GM12878 (cell line): ENCODE results near the gene CD300A. TPM values are rescaled to one million over a fixed set of nuclear protein-coding genes. Genes with fewer than 3 reads are reported as not detected.

Source experiments
- ATAC-seq: fragments of 200-7000 bp; cut with Tn5 transposase; 3 replicates; pipeline ENCODE4 v1.9.1; 2020; ENCODE audit warnings: mild to moderate bottlenecking, moderate library complexity
- BruUV-seq: library from RNA; stranded (reverse); fragments of 400-500 nt; replicated peaks from 2 replicates; lab custom pipeline; 2021; lab: Mats Ljungman, UMichigan
- CTCF ChIA-PET: fragments of 300-600 bp; sonication (Branson Sonifier 250); formaldehyde crosslinking; extraction: SDS; loops from one replicate; lab custom pipeline; 2021; ENCODE audit warnings: inconsistent platforms; lab: Yijun Ruan, JAX
- POLR2A ChIA-PET: fragments of 350-600 bp; formaldehyde crosslinking; extraction: SDS; loops from one replicate; lab custom pipeline; 2021; ENCODE audit warnings: inconsistent platforms; lab: Charles Lee
- RAD21 ChIA-PET: fragments of 300-600 bp; sonication (Branson Sonifier 250); formaldehyde crosslinking; loops from one replicate; lab custom pipeline; 2023; ENCODE audit warnings: antibody characterized with exemption; ENCODE audit not compliant: unreplicated experiment; lab: Charles Lee
- SMC1A ChIA-PET: fragments of 300-600 bp; sonication (Branson Sonifier 250); formaldehyde crosslinking; loops from one replicate; lab custom pipeline; 2023; ENCODE audit not compliant: unreplicated experiment, uncharacterized antibody; lab: Charles Lee
- DNase-seq: peaks from one replicate; pipeline ENCODE4 v3.0.0-alpha.2; 2011; ENCODE audit warnings: low read depth, low spot score
- FAIRE-seq: peaks from 3 replicates; lab custom pipeline; 2011; peaks lifted over from hg19 to GRCh38; lab: Jason Lieb, UNC
- H2AFZ ChIP-seq: 2 replicates; pipeline ENCODE4 v1.6.0; 2011; ENCODE audit warnings: low read depth, low read length, control low read depth; ENCODE audit not compliant: control insufficient read depth
- H3K27ac ChIP-seq: 2 replicates; pipeline ENCODE4 v1.5.1; 2011; ENCODE audit warnings: control low read depth; ENCODE audit not compliant: control insufficient read depth, insufficient read depth
- H3K27me3 ChIP-seq, 2 experiments: replicated peaks in 1 of 2; 2 replicates each; pipeline versions ENCODE4 v1.6.0 to v1.6.1; 2011; ENCODE audit warnings: low read length in 1 of 2; ENCODE audit not compliant: control insufficient read depth in 2 of 2, insufficient read depth in 2 of 2
- H3K36me3 ChIP-seq, 2 experiments: 2 replicates each; pipeline ENCODE4 v1.5.1; 2011; ENCODE audit warnings: low read length in 1 of 2; ENCODE audit not compliant: control insufficient read depth in 2 of 2, insufficient read depth in 2 of 2
- H3K4me1 ChIP-seq: 2 replicates; pipeline ENCODE4 v1.6.1; 2011; ENCODE audit warnings: mild to moderate bottlenecking, low read length, moderate library complexity, mixed read lengths; ENCODE audit not compliant: control insufficient read depth, insufficient read depth
- H3K4me2 ChIP-seq: 2 replicates; pipeline ENCODE4 v1.6.0; 2011; ENCODE audit warnings: control low read depth; ENCODE audit not compliant: control insufficient read depth, insufficient read depth
- H3K4me3 ChIP-seq: fragments of 200-600 bp; sonication (generic); 2 replicates; pipeline ENCODE4 v1.5.1; 2016
- H3K79me2 ChIP-seq: 2 replicates; pipeline ENCODE4 v1.6.0; 2011; ENCODE audit warnings: low read length; ENCODE audit not compliant: control insufficient read depth, insufficient read depth
- H3K9ac ChIP-seq: 2 replicates; pipeline ENCODE4 v1.8.0; 2011; ENCODE audit warnings: low read length, control low read depth, mixed read lengths; ENCODE audit not compliant: control insufficient read depth, insufficient read depth
- H3K9me3 ChIP-seq: replicated peaks from 3 replicates; pipeline ENCODE4 v1.5.1; 2011; ENCODE audit warnings: mild to moderate bottlenecking, low read length; ENCODE audit not compliant: control insufficient read depth, insufficient read depth
- H4K20me1 ChIP-seq: 2 replicates; pipeline ENCODE4 v1.6.0; 2011; ENCODE audit not compliant: control insufficient read depth, insufficient read depth
- BCL11A ChIP-seq: IDR thresholded peaks from 2 replicates; pipeline ENCODE4 v1.6.1; 2011; ENCODE audit warnings: low read depth, low read length
- BMI1 ChIP-seq: fragments of 450-650 bp; IDR thresholded peaks from 2 replicates; pipeline ENCODE4 v1.6.1; 2016; ENCODE audit warnings: mild to moderate bottlenecking, moderate library complexity, borderline replicate concordance
- HDGF ChIP-seq: fragments of 450-650 bp; IDR thresholded peaks from 2 replicates; pipeline ENCODE4 v1.6.1; 2016; ENCODE audit warnings: antibody characterized with exemption
- MEF2A ChIP-seq: IDR thresholded peaks from 2 replicates; pipeline ENCODE4 v1.6.1; 2011; ENCODE audit warnings: low read depth, mild to moderate bottlenecking, low read length, moderate library complexity; ENCODE audit not compliant: insufficient read depth
- MTA2 ChIP-seq: fragments of 450-650 bp; IDR thresholded peaks from 2 replicates; pipeline ENCODE4 v1.6.1; 2016; ENCODE audit warnings: low read depth, mild to moderate bottlenecking, moderate library complexity
- NFYA ChIP-seq: IDR thresholded peaks from 2 replicates; pipeline ENCODE4 v1.6.1; 2011; ENCODE audit warnings: low read depth, mild to moderate bottlenecking, low read length, improper control_type of control experiment, borderline replicate concordance
- ZBED1 ChIP-seq: IDR thresholded peaks from 2 replicates; pipeline ENCODE4 v1.6.1; 2016; ENCODE audit warnings: borderline replicate concordance
- ZNF384 ChIP-seq: IDR thresholded peaks from 2 replicates; pipeline ENCODE4 v1.6.1; 2012; ENCODE audit warnings: low read depth, mild to moderate bottlenecking, low read length, improper control_type of control experiment, borderline replicate concordance
- WGBS: methylation state at CpG from one replicate; pipeline ENCODE4 v1.1.6; 2016; ENCODE audit warnings: low lambda C conversion rate; ENCODE audit not compliant: insufficient replicate concordance, insufficient coverage; ENCODE audit errors: missing lambda C conversion rate; 5-methylcytosine and 5-hydroxymethylcytosine counted together
- in situ Hi-C: fragments of 300-500 bp; cut with MboI; formaldehyde crosslinking; loops from 9 replicates; pipeline ENCODE4 v1.14.3; 2018; ENCODE audit warnings: mixed read lengths
- intact Hi-C: fragments of 100-400 bp; cut with micrococcal nuclease; formaldehyde crosslinking; loops from one replicate; pipeline ENCODE4 v1.14.2; 2022; ENCODE audit not compliant: unreplicated experiment
- polyA plus RNA-seq, 11 experiments: library from polyadenylated mRNA; depleted of rRNA in 4 of 11; unstranded in 6 of 11; stranded (reverse) in 5 of 11; fragments of >200 nt; fragmentation: Nextera tagmentation in 4 of 11; fragmentation: Illumina TruSeq in 1 of 11; extraction: Ambion mirVana in 4 of 11; extraction: Trizol in 1 of 11; gene quantifications; 1 replicate in 1 of 11; 2 replicates in 10 of 11; pipeline versions ENCODE4 v1.2.1 to v1.2.3, GENCODE V29; 2011 to 2016; ENCODE audit warnings: inconsistent platforms in 2 of 11, missing spikeins in 2 of 11, low read depth in 1 of 11
- total RNA-seq, 4 experiments: library from RNA; depleted of rRNA in 3 of 4; stranded (reverse); fragments of >200 nt in 3 of 4; fragmentation: Illumina TruSeq in 1 of 4; extraction: Trizol in 1 of 4; gene quantifications; 2 replicates each; pipeline versions ENCODE4 v1.2.1 to v1.2.3, GENCODE V29; 2013 to 2021
- TF ChIP-seq, protein P1 (sequence below): fragments of 450-650 bp; IDR thresholded peaks from 2 replicates; pipeline ENCODE4 v1.6.1; 2017; ENCODE audit warnings: mild to moderate bottlenecking, low read depth, inconsistent platforms; ENCODE audit not compliant: poor library complexity, severe bottlenecking

The CD300A gene
- total and polyA plus RNA-seq, 10 of the 15 experiments (the other 5 are each of a cell fraction or from before 2014, with no cell fraction given): 10.6 to 128 (median 36.1) TPM

DNA sequence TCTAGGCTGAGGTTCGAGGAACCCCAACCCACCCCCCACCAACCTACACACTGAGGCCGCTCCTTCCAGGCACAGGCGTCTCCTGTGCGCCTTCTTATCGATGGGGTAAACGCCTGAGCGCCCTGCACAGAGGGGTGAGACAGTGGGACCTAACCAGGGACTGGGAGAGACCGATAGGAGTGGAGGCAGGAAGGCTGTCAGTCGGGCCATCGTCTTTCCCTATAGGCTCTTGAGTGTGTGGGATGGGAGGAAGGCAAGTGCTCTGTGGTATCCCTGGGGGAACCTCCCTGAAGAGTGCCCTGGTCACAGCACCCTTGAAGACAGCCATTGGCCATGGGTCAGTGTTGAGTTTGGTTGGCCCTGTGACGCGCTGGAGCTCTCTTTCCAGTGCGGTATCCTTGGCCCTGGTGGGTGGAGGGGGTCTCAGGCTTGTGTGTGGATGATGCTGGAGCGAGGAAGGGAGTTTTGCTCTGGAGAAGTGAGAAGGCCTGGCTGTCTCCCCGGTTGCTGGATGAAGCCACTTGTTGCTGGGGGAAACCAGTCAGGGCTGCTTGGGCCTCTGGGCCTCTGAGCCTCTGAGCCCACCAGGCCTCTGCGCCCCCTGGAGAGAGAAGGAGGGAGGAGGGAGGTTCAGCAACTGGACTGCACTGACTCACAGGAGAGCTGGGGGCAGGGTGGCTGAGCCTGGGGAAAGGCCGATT lies 32.9 kb upstream of the CD300A start:
- DNase-seq (no peak), ATAC-seq (no peak), FAIRE-seq (no peak)
- Histone ChIP-seq H3K4me1 (peaks cover 17% of the 10 kb centered on the region), H4K20me1 (no peaks in the 10 kb centered on the region), H3K4me3 (no peak overlapping the region), H3K4me2 (no peak overlapping the region), H3K9me3 (peaks cover 4% of the 10 kb centered on the region; the same call in 2 of the 3 replicates), H3K27ac (no peak overlapping the region), H2AFZ (no peak overlapping the region), H3K9ac (no peak overlapping the region), H3K79me2 (no peaks in the 10 kb centered on the region), H3K36me3 (no peaks in the 10 kb centered on the region), H3K27me3 (peaks cover 3 to 11% of the 10 kb centered on the region in 2 experiments; a peak in 3 of 4 replicates)
- POLR2A ChIA-PET: interaction anchor here (1.0 kb wide), 1 partner anchor 25 kb away, joined by 6 read pairs; no protein-coding TSS in a partner anchor
- CTCF ChIA-PET: interaction anchor here (6.1 kb wide), 1 partner anchor 23 kb away, joined by 73 read pairs; no protein-coding TSS in a partner anchor
- intact Hi-C loops: no loop called here
- no TSS peak for BruUV-seq
- RAD21 ChIA-PET: interaction anchor here (1.0 to 1.3 kb wide), 2 partner anchors 53 to 54 kb away, joined by 3 read pairs; no protein-coding TSS in a partner anchor
- 56% methylated on average over 13 of the region's 17 CpGs for WGBS
- SMC1A ChIA-PET: interaction anchor here (1.2 to 1.4 kb wide), 2 partner anchors 17 to 55 kb away, joined by 3 read pairs; no protein-coding TSS in a partner anchor
- TF ChIP-seq MTA2: no peak
- no peak for TF ChIP-seq BCL11A
- TF ChIP-seq MEF2A: no peak
- no peak for TF ChIP-seq NFYA
- TF ChIP-seq ZBED1: no peak
- no peak for TF ChIP-seq HDGF
- TF ChIP-seq BMI1: no peak
- TF ChIP-seq, protein P1, sequence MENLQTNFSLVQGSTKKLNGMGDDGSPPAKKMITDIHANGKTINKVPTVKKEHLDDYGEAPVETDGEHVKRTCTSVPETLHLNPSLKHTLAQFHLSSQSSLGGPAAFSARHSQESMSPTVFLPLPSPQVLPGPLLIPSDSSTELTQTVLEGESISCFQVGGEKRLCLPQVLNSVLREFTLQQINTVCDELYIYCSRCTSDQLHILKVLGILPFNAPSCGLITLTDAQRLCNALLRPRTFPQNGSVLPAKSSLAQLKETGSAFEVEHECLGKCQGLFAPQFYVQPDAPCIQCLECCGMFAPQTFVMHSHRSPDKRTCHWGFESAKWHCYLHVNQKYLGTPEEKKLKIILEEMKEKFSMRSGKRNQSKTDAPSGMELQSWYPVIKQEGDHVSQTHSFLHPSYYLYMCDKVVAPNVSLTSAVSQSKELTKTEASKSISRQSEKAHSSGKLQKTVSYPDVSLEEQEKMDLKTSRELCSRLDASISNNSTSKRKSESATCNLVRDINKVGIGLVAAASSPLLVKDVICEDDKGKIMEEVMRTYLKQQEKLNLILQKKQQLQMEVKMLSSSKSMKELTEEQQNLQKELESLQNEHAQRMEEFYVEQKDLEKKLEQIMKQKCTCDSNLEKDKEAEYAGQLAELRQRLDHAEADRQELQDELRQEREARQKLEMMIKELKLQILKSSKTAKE: no peak
- no peak for TF ChIP-seq ZNF384
- in situ Hi-C loops: no loop called here
